ENCODE results near the gene LGMN.
A peak's percentile ranks its signal among the peaks of the same experiment; 100 is the strongest.
"Not testable (repeated sequence)": the region's sequence is repeated elsewhere in the genome, so short reads cannot be mapped to it uniquely, and the experiment has no call there.

LGMN gene

GRCh38 chr14:92759679-92760523 is 11.5 kb upstream of the LGMN start:
- DNase-seq = no peak

- peak in 1 of 2 experiments; percentile 3 for DNase-seq
Observed at GRCh38 chr14:92759300-92759678, 10.9 kb upstream of the LGMN start.

- no peak for DNase-seq
Observed at GRCh38 chr14:92756446-92756845, 8.0 kb upstream of the LGMN start.

- no peak for DNase-seq
Observed at GRCh38 chr14:92755495-92755894, 7.1 kb upstream of the LGMN start.

GRCh38 chr14:92754966-92755365 is 6.5 kb upstream of the LGMN start:
- no peak for DNase-seq

GRCh38 chr14:92753250-92753649 is 4.8 kb upstream of the LGMN start:
- no peak for DNase-seq

- DNase-seq = no peak
Observed at GRCh38 chr14:92751819-92752218, 3.4 kb upstream of the LGMN start.

- DNase-seq = no peak
Observed at GRCh38 chr14:92750994-92751400, 2.6 kb upstream of the LGMN start.

- not testable (repeated sequence) for DNase-seq
Observed at GRCh38 chr14:92750222-92750728, 1.8 kb upstream of the LGMN start.

- no peak for DNase-seq
Observed at GRCh38 chr14:92747701-92748258, 647 bp downstream of the LGMN start.

- DNase-seq = no peak
Observed at GRCh38 chr14:92744198-92744597, 4.2 kb downstream of the LGMN start.

GRCh38 chr14:92740440-92740839 is 8.0 kb downstream of the LGMN start:
- DNase-seq = no peak

- DNase-seq = no peak
Observed at GRCh38 chr14:92737619-92738188, 10.7 kb downstream of the LGMN start.

- no peak for DNase-seq
Observed at GRCh38 chr14:92737206-92737605, 11.2 kb downstream of the LGMN start.

- DNase-seq = no peak
Observed at GRCh38 chr14:92735344-92735743, 13.1 kb downstream of the LGMN start.

GRCh38 chr14:92734618-92735017 is 13.8 kb downstream of the LGMN start:
- DNase-seq = no peak

- no peak for DNase-seq
Observed at GRCh38 chr14:92733007-92733406, 15.4 kb downstream of the LGMN start.

- no peak for DNase-seq
Observed at GRCh38 chr14:92731622-92732115, 16.8 kb downstream of the LGMN start.

GRCh38 chr14:92729634-92730358 is 18.6 kb downstream of the LGMN start:
- DNase-seq = no peak

GRCh38 chr14:92728759-92729364 is 19.6 kb downstream of the LGMN start:
- no peak for DNase-seq

- DNase-seq = no peak
Observed at GRCh38 chr14:92726933-92727262, 21.5 kb downstream of the LGMN start.

GRCh38 chr14:92726135-92726932 is 22.1 kb downstream of the LGMN start:
- DNase-seq = no peak
